Glutamatergic neuron (in vitro differentiated cells): ENCODE data around the gene TECTB. TPM values are rescaled to one million over a fixed set of nuclear protein-coding genes. Genes with fewer than 3 reads are reported as not detected.
A peak's percentile ranks its signal among the peaks of the same experiment; 100 is the strongest.

Experiments used
- DNase-seq: peaks from one replicate; pipeline ENCODE4 v3.0.0; 2022
- H3K27ac Mint-ChIP-seq: one replicate; pipeline ENCODE4 v1.8.0; 2020; ENCODE audit warnings: mild to moderate bottlenecking, mixed read lengths, inconsistent platforms; ENCODE audit not compliant: unreplicated experiment
- H3K27me3 Mint-ChIP-seq: one replicate; pipeline ENCODE4 v1.8.0; 2020; ENCODE audit warnings: mild to moderate bottlenecking, moderate library complexity, mixed read lengths, inconsistent platforms; ENCODE audit not compliant: unreplicated experiment
- H3K36me3 Mint-ChIP-seq: one replicate; pipeline ENCODE4 v1.8.0; 2020; ENCODE audit warnings: mild to moderate bottlenecking, mixed read lengths, inconsistent platforms; ENCODE audit not compliant: unreplicated experiment
- H3K4me1 Mint-ChIP-seq: one replicate; pipeline ENCODE4 v1.8.0; 2020; ENCODE audit warnings: mild to moderate bottlenecking, low read depth, mixed read lengths, inconsistent platforms; ENCODE audit not compliant: unreplicated experiment
- H3K4me3 Mint-ChIP-seq: one replicate; pipeline ENCODE4 v1.8.0; 2020; ENCODE audit warnings: mild to moderate bottlenecking, mixed read lengths, inconsistent platforms; ENCODE audit not compliant: unreplicated experiment
- H3K9me3 Mint-ChIP-seq: one replicate; pipeline ENCODE4 v1.8.0; 2020; ENCODE audit warnings: mild to moderate bottlenecking, moderate library complexity, mixed read lengths, inconsistent platforms; ENCODE audit not compliant: unreplicated experiment
- CTCF ChIP-seq: fragments of 200-600 bp; sonication (generic); IDR thresholded peaks from one replicate; pipeline ENCODE4 v1.5.0; 2021; ENCODE audit not compliant: partially characterized antibody, unreplicated experiment
- total RNA-seq: library from RNA; stranded (reverse); fragmentation: NEBNext Ultra II Directional; extraction: Animal tissue kit (Norgen Biotek cat#: 25700); gene quantifications from one replicate; pipeline ENCODE4 v1.2.1, GENCODE V29; 2021; ENCODE audit not compliant: unreplicated experiment

Gene TECTB
- total RNA-seq, 1 donor from 2014 or later: not detected

- no peak overlapping the region for H3K4me3 Mint-ChIP-seq
- peaks cover 2% of the 10 kb centered on the region for H3K27me3 Mint-ChIP-seq
- H3K36me3 Mint-ChIP-seq: no peaks in the 10 kb centered on the region
- TF ChIP-seq CTCF: no peak
- H3K9me3 Mint-ChIP-seq: no peaks in the 10 kb centered on the region
- no peak for DNase-seq
- H3K4me1 Mint-ChIP-seq: peaks cover 9% of the 10 kb centered on the region
- H3K27ac Mint-ChIP-seq: no peak overlapping the region
Measured at GRCh38 chr10:112302335-112302734, 19.1 kb downstream of the TECTB start.

GRCh38 chr10:112303528-112303927, 20.3 kb downstream of the TECTB start:
- peaks cover 7% of the 10 kb centered on the region for H3K4me1 Mint-ChIP-seq
- no peak for TF ChIP-seq CTCF
- no peak for DNase-seq
- no peak overlapping the region for H3K27ac Mint-ChIP-seq
- H3K36me3 Mint-ChIP-seq: no peaks in the 10 kb centered on the region
- peaks cover 2% of the 10 kb centered on the region for H3K27me3 Mint-ChIP-seq
- H3K9me3 Mint-ChIP-seq: no peaks in the 10 kb centered on the region
- H3K4me3 Mint-ChIP-seq: no peak overlapping the region

- Mint-ChIP-seq H3K4me3 (no peak overlapping the region), H3K4me1 (peaks cover 6% of the 10 kb centered on the region), H3K27me3 (peaks cover 2% of the 10 kb centered on the region), H3K27ac (no peak overlapping the region), H3K9me3 (no peaks in the 10 kb centered on the region), H3K36me3 (no peaks in the 10 kb centered on the region)
- DNase-seq: no peak
- TF ChIP-seq CTCF: no peak
Measured at GRCh38 chr10:112304267-112304859, 21.2 kb downstream of the TECTB start.

- Mint-ChIP-seq H3K27ac (no peak overlapping the region), H3K9me3 (no peaks in the 10 kb centered on the region)
Measured at GRCh38 chr10:112307358-112308124, 24.3 kb downstream of the TECTB start.

More at GRCh38 chr10:112307358-112308124, 24.3 kb downstream of the TECTB start:
- Mint-ChIP-seq H3K4me3 (no peak overlapping the region), H3K36me3 (no peaks in the 10 kb centered on the region), H3K4me1 (peaks cover 6% of the 10 kb centered on the region), H3K27me3 (peaks cover 2% of the 10 kb centered on the region)
- peak; percentile 60 for DNase-seq
- TF ChIP-seq CTCF: peak; percentile 89
